ENCODE measurements around the gene MRPS27.
"Not testable (repeated sequence)": the region's sequence is repeated elsewhere in the genome, so short reads cannot be mapped to it uniquely, and the experiment has no call there.

The MRPS27 gene

DNA sequence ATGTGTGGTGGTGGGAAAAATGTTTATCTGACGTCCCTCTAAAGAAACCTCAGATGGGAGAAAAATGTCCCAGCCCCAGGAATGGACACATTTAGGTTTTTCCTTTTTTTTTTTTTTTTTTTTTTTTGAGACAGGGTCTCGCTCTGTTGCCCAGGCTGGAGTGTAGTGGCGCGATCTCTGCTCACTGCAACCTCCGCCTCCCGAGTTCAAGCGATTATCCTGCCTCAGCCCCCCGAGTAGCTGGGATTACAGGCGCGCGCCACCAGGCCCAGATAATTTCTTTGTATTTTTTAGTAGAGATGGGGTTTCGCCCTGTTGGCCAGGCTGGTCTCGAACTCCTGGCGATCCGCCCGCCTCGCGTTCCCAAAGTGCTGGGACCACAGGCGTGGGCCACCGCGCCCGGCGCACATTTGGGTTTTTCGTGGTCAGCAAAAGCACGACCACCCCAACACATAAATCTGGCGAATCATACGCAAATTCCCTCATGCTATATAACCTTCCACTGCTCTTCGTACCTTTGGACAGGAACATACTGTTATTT, 535 bp downstream of the MRPS27 start:
- H3K9me3 ChIP-seq (ENCODE audit: control insufficient read depth, low read length); H3K36me3 ChIP-seq (ENCODE audit: control insufficient read depth, insufficient read depth, low read length); H3K4me1 ChIP-seq (ENCODE audit: control insufficient read depth, insufficient read depth, low read length); H3K27me3 ChIP-seq (ENCODE audit: control insufficient read depth, insufficient read depth, low read length): not testable (repeated sequence)
- Histone ChIP-seq H3K9ac (ENCODE audit: low read length) (peak overlapping the region; percentile 60), H3K4me3 (ENCODE audit: low read length) (peak overlapping the region; percentile 60)

DNA sequence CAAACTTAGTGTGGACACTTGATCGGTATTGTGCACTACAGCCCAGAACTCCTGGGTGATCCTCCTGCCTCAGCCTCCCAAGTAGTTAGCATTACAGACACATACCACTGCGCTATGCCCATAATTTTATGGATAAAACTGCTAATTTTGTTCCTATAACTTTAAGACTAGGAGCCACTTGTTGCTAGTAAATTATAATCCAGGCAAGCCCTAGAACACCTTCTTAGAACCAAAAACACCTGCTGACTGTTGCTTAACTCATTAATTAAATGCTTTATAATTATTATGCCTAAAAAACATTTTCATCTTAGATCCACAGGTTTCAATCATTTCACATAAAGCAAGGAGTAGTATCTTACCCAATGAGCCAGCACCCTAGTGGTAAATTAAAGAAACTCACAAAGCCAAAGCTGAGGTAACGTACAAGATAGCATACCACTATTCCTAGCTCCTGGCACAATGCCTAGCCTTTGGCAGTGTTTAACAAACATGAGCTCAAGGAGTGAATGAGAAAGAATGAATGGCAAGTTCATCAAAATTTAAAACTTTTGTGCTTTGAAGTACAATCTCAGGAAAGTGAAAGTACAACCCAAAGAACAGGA, 5.4 kb downstream of the MRPS27 start:
- Histone ChIP-seq H3K4me3 (ENCODE audit: low read length) (no peak overlapping the region), H3K4me1 (ENCODE audit: control insufficient read depth, insufficient read depth, low read length) (no peaks in the 10 kb centered on the region), H3K36me3 (ENCODE audit: control insufficient read depth, insufficient read depth, low read length) (no peaks in the 10 kb centered on the region), H3K9ac (ENCODE audit: low read length) (no peak overlapping the region), H3K9me3 (ENCODE audit: control insufficient read depth, low read length) (no peaks in the 10 kb centered on the region), H3K27me3 (ENCODE audit: control insufficient read depth, insufficient read depth, low read length) (no peaks in the 10 kb centered on the region)

DNA sequence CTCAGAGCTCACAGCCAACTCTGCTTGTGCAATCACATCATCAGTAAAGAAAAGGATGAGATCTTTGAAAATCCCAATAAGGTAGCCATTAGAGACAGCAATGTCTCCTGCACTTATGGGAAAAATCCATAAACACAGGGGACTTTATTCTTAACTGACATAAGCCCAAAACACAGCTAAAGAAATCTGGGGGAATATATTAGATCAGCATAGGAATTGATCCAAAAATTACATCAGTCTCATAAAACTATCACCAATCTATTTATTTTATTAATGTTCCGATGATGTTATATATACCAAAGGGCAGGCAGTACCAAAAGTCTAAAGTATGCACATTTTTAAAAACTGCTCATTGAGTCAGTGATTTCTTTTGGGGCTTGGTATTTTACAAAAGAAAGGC, 6.9 kb downstream of the MRPS27 start:
- H3K27me3 ChIP-seq (ENCODE audit: control insufficient read depth, insufficient read depth, low read length), result no peaks in the 10 kb centered on the region
- H3K4me1 ChIP-seq (ENCODE audit: control insufficient read depth, insufficient read depth, low read length), result no peaks in the 10 kb centered on the region
- H3K4me3 ChIP-seq (ENCODE audit: low read length), result no peak overlapping the region
- H3K36me3 ChIP-seq (ENCODE audit: control insufficient read depth, insufficient read depth, low read length), result no peaks in the 10 kb centered on the region
- H3K9me3 ChIP-seq (ENCODE audit: control insufficient read depth, low read length), result no peaks in the 10 kb centered on the region
- H3K9ac ChIP-seq (ENCODE audit: low read length), result no peak overlapping the region

DNA sequence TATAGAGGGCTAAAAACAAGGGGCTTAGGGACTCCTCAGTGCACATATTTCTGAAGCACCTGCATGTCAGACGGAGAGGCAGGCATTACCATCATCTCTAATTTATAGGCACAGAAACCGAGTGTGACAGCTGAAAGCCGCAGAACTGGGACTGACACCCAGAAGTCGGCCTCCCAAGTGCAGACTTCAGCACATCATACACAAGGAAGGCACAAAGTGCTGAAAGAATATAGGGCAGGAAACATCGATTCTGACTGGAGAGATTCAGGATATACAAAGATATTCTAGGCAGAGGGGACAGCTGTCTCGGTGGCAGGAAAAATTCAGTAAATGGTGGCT, 11.2 kb downstream of the MRPS27 start:
- Histone ChIP-seq H3K4me3 (ENCODE audit: low read length) (no peak overlapping the region), H3K9me3 (ENCODE audit: control insufficient read depth, low read length) (no peaks in the 10 kb centered on the region), H3K9ac (ENCODE audit: low read length) (peak overlapping the region; percentile 4), H3K4me1 (ENCODE audit: control insufficient read depth, insufficient read depth, low read length) (no peaks in the 10 kb centered on the region), H3K27me3 (ENCODE audit: control insufficient read depth, insufficient read depth, low read length) (no peaks in the 10 kb centered on the region), H3K36me3 (ENCODE audit: control insufficient read depth, insufficient read depth, low read length) (no peaks in the 10 kb centered on the region)

DNA sequence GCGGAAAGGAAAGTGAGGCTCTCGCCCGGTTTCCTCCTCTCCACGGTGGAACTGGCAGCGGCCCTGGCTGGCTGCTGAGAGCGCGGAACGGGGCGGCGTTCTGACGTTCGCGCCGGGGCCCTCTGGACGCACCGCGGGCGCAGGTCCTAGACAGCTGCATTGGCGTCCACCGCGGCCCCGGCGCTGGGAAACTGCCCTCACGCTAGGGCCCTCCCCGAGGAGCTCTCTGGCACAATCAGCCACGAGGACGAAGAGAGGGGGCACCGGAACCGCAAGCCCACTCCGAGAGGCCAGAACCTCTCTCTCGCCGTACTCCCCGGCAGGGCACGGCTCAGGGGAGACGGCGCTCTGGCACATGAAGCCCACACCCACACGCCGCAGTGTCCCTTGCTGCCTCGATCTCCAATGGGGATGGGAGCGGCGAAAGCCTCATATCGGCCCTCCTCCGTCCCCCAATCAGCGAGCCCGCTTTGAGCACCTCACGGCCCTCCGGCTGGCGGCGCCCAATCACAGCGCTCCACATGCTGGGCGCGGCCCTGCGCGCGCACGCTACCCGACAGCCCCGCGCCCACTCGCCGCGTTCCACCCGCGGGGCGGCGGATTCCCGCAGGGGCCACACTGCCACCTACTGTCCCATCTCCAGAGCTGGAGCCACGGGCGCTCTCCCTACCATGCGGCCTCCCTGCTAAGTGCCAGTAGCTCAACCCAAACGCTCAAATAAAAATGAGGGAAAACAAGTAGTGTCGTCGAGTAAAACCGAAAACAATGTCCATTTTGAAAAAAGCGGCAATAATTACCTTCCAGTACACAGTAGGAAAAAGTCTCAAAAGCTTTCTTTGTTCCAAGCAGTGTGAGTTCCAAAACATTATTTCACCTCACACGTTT, 11.8 kb downstream of the MRPS27 start:
- no peaks in the 10 kb centered on the region for H3K9me3 ChIP-seq (ENCODE audit: control insufficient read depth, low read length)
- no peaks in the 10 kb centered on the region for H3K4me1 ChIP-seq (ENCODE audit: control insufficient read depth, insufficient read depth, low read length)
- H3K27me3 ChIP-seq (ENCODE audit: control insufficient read depth, insufficient read depth, low read length), result no peaks in the 10 kb centered on the region
- peak overlapping the region; percentile 93 for H3K9ac ChIP-seq (ENCODE audit: low read length)
- H3K36me3 ChIP-seq (ENCODE audit: control insufficient read depth, insufficient read depth, low read length), result no peaks in the 10 kb centered on the region
- H3K4me3 ChIP-seq (ENCODE audit: low read length), result peak overlapping the region; percentile 64

DNA sequence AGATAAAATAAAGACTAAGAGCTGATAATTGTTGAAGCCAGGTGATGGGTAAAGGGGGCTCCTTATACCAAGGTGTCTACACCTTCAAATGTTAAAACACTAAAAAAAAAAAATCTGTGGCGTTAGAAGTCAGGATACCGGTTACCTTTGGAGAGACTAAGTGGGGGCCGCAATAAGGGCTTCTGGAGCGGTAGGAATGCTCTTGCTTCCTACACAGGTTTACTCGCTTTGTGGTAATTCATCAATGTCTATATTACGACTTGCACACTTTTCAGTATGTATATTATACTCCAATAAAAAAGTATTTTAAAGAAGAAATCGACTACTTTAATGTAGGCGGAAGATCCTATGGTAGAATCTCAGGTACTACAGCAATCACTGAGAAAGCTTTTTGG, 12.5 kb downstream of the MRPS27 start:
- Histone ChIP-seq H3K4me3 (ENCODE audit: low read length) (peak overlapping the region; percentile 64), H3K36me3 (ENCODE audit: control insufficient read depth, insufficient read depth, low read length) (no peaks in the 10 kb centered on the region), H3K27me3 (ENCODE audit: control insufficient read depth, insufficient read depth, low read length) (no peaks in the 10 kb centered on the region), H3K9ac (ENCODE audit: low read length) (peak overlapping the region; percentile 93), H3K4me1 (ENCODE audit: control insufficient read depth, insufficient read depth, low read length) (no peaks in the 10 kb centered on the region), H3K9me3 (ENCODE audit: control insufficient read depth, low read length) (no peaks in the 10 kb centered on the region)

DNA sequence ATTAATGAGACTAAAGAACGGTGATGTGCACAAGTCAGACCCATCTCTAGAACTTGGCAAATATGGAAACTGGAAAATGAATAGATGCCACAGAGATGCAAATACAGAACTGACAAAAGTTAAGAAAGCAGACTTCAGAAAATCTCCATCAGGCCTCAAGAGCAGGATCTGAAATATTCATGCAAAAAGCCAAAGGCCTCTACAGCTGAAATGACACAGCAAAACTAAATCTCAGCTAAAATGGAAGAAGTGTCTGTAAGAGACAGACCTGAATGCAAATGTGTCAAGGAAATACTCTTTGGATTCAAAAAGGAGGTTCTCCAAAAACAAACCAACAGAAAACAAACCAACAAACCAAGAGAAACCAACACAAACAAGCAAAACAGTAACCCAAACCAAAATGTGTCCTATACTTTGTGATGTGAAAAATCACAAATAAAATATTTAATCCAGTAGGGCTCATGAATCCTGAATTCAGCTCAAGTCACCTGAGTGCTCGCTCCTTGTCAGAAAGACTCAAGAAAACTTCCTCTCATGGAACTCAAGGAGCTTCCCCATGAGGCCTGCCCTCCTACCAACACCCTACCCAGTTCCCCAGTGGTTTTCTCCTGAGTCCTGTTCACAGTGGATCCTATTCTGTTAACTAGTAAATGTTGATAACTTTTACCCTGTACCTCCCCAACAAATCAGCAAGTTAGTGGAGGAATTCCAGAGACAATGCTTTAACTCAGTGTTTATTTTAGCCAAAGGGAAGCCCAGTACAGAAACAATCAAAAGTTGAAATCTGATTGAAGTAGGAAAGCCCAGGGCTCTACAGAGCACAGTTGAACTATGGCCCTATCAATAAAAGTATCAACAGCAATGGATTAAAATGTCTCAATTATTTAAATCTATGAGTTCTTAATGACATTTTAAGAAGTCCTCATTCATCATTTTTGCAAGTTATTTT, 14.6 kb downstream of the MRPS27 start:
- Histone ChIP-seq H3K4me3 (ENCODE audit: low read length) (no peak overlapping the region), H3K4me1 (ENCODE audit: control insufficient read depth, insufficient read depth, low read length) (no peaks in the 10 kb centered on the region), H3K36me3 (ENCODE audit: control insufficient read depth, insufficient read depth, low read length) (no peaks in the 10 kb centered on the region), H3K27me3 (ENCODE audit: control insufficient read depth, insufficient read depth, low read length) (no peaks in the 10 kb centered on the region), H3K9ac (ENCODE audit: low read length) (no peak overlapping the region), H3K9me3 (ENCODE audit: control insufficient read depth, low read length) (no peaks in the 10 kb centered on the region)

DNA sequence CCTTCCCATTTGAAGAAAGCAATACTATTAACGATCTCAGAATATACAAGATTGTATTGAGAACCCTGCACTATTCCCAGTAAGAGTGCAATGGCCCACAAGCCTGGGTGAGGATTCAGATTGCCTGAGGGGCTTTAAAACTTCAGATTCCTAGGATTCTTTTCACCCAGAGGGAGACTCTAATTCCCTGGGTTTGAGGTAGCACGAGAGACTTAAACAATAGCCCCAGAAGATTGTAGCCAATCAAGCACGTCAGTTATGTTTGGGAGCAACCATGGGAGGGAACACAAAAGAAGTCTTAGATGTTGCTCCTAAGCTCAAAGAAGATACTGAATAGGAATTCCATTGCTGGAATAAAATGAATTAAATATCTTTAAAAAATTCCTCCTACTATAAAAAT, 17.9 kb downstream of the MRPS27 start:
- H3K9me3 ChIP-seq (ENCODE audit: control insufficient read depth, low read length), result no peaks in the 10 kb centered on the region
- H3K27me3 ChIP-seq (ENCODE audit: control insufficient read depth, insufficient read depth, low read length), result no peaks in the 10 kb centered on the region
- no peak overlapping the region for H3K9ac ChIP-seq (ENCODE audit: low read length)
- no peak overlapping the region for H3K4me3 ChIP-seq (ENCODE audit: low read length)
- no peaks in the 10 kb centered on the region for H3K4me1 ChIP-seq (ENCODE audit: control insufficient read depth, insufficient read depth, low read length)
- H3K36me3 ChIP-seq (ENCODE audit: control insufficient read depth, insufficient read depth, low read length), result no peaks in the 10 kb centered on the region

DNA sequence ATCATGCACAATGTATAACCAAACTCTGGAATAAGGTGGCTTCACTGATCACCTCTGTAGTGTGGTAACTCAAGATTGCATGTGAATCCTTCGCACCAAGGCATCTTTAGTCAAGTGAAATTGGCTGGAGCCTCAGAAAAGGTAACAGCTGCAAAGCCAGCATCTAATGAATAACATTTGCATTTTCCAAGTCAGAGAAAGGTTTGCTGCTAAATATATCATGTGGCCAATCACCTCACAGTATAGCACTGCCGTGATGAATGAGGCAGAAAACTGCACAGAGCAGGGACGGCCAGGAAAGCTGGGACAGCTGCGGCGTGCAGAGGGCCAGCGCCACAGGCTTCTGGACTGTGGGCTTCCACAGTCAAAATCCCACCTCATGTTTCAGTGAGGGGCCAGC, 18.5 kb downstream of the MRPS27 start:
- H3K9me3 ChIP-seq (ENCODE audit: control insufficient read depth, low read length), result no peaks in the 10 kb centered on the region
- no peak overlapping the region for H3K4me3 ChIP-seq (ENCODE audit: low read length)
- no peak overlapping the region for H3K9ac ChIP-seq (ENCODE audit: low read length)
- H3K27me3 ChIP-seq (ENCODE audit: control insufficient read depth, insufficient read depth, low read length), result no peaks in the 10 kb centered on the region
- no peaks in the 10 kb centered on the region for H3K4me1 ChIP-seq (ENCODE audit: control insufficient read depth, insufficient read depth, low read length)
- H3K36me3 ChIP-seq (ENCODE audit: control insufficient read depth, insufficient read depth, low read length), result no peaks in the 10 kb centered on the region

DNA sequence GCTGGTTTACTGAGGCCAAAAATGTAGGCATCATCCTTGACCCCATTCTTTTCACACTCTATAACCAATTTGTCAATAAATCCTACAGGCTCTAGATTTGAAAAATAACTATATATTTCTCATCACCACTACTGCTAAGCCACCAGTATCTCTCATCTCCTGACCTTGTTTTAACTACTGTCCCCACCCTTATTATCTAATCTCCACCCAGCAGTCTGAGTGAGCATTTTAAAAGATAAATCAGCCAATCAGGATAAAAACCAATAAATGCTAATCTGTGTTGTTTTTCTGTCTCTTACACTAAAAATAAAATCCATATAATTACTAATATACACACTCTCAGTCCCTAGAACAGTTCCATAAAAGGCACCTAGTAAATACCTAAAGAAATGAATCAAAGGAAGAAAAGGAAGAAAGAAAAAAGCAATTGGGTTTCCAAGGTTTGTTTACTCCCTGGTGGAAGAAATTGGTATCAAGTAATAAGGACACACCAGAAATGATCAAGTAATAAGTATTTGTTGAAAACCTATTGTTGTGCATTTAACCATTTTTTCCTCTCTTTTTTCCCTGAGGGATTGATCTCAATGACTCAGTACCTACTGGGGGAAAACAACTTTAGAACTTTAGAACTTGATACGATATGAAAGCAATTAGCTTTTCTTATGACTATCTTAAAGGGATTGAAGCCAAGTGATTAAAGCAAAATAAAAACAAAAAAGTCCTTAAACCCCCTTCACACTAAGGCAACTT, 19.3 kb downstream of the MRPS27 start:
- no peaks in the 10 kb centered on the region for H3K9me3 ChIP-seq (ENCODE audit: control insufficient read depth, low read length)
- no peak overlapping the region for H3K9ac ChIP-seq (ENCODE audit: low read length)
- H3K27me3 ChIP-seq (ENCODE audit: control insufficient read depth, insufficient read depth, low read length), result no peaks in the 10 kb centered on the region

DNA sequence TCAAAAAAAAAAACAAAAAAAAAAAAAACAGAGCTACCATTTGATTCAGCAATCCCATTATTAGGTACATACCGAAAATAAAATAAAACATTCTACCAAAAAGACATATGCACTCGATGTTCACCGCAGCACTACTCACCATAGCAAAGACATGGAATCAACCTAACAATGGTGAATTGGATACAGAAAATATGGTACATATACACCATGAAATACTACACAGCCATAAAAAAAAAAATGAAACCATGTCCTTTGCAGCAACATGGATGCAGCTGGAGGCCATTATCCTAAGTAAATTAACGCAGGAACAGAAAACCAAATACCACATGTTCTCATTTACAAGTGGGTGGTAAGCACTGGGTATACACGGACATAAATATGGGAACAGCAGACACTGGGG, 21.3 kb downstream of the MRPS27 start:
- H3K9ac ChIP-seq (ENCODE audit: low read length), result no peak overlapping the region
- no peaks in the 10 kb centered on the region for H3K36me3 ChIP-seq (ENCODE audit: control insufficient read depth, insufficient read depth, low read length)
- no peaks in the 10 kb centered on the region for H3K27me3 ChIP-seq (ENCODE audit: control insufficient read depth, insufficient read depth, low read length)
- H3K4me1 ChIP-seq (ENCODE audit: control insufficient read depth, insufficient read depth, low read length), result no peaks in the 10 kb centered on the region
- H3K9me3 ChIP-seq (ENCODE audit: control insufficient read depth, low read length), result no peaks in the 10 kb centered on the region
- H3K4me3 ChIP-seq (ENCODE audit: low read length), result no peak overlapping the region

More for the DNA sequence above, 19.3 kb downstream of the MRPS27 start:
- H3K4me3 ChIP-seq (ENCODE audit: low read length), result no peak overlapping the region
- no peaks in the 10 kb centered on the region for H3K36me3 ChIP-seq (ENCODE audit: control insufficient read depth, insufficient read depth, low read length)
- H3K4me1 ChIP-seq (ENCODE audit: control insufficient read depth, insufficient read depth, low read length), result no peaks in the 10 kb centered on the region

All from mucosa of stomach (tissue), 1 donor.